Fibroblast of mammary gland (primary cell): ENCODE data around the gene HIPK1.

Experiments
- DNase-seq: peaks from one replicate; pipeline ENCODE4 v3.0.0-alpha.2; 2010; ENCODE audit warnings: low read depth
- H3K4me3 ChIP-seq: 2 replicates; pipeline ENCODE4 v1.5.1; 2011; ENCODE audit warnings: low read depth, mild to moderate bottlenecking, low read length, moderate library complexity; ENCODE audit not compliant: control insufficient read depth
- CTCF ChIP-seq: conservative IDR thresholded peaks from 2 replicates; pipeline ENCODE4 v1.5.1; 2011; ENCODE audit warnings: low read depth, low read length, inconsistent platforms; ENCODE audit not compliant: control insufficient read depth, insufficient read depth

Gene HIPK1

GRCh38 chr1:114025609-114026401 lies 96.7 kb downstream of the HIPK1 start:
- H3K4me3 ChIP-seq: no peak overlapping the region
- DNase-seq: peak; percentile 73
- no peak for TF ChIP-seq CTCF

GRCh38 chr1:114026797-114027196 lies 97.7 kb downstream of the HIPK1 start:
- no peak for TF ChIP-seq CTCF
- no peak overlapping the region for H3K4me3 ChIP-seq
- DNase-seq: no peak
